ENCODE data around the gene HDAC10.

Gene HDAC10

DNA sequence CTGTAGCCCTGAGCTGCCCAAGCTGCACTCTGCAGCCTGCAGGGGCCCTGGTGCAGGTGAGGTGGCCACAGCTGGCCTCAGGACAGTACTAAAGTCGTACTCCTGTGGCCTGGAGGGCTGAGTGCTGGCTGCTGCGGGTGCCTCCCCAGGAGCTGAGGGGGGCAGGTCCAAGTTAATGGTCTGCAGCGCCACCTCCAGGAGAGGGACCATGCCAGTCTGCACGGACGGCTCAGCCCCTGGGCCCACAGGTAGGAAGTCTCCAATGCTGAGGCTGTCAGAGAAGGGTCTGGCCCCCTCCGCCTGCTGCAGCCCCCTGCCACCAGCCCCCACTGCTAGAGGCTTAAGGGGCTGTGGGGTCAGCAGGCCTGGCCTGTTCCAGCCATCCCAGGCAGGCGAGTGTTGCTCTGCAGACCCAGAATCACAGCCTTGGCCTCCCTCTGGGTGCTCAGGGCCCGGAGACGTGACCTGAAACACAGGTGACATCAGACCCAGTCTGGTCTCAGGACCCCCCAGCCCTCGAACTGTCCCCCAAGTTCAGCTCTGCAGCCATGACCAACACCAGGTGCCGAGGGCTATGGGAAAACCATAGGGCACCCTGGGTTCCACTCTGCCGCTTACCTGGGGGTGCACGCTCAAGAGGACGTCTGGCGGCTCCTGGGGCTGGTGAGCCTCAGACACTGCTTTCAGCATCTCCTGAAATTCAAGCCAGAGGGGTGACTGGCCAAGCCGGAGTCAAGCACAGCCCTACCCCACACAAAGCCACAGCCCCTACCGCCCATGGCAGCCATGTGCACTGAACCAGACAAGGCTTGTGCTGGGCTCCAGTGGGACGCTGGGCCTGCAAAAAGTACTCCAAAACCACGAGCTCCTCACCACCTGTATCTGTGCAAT is 29.4 kb downstream of the HDAC10 start:
- Histone ChIP-seq H3K9me3 (ENCODE audit: control insufficient read depth, low read length) (no peaks in the 10 kb centered on the region), H3K27ac (ENCODE audit: insufficient read depth, low read depth, low read length, poor library complexity, severe bottlenecking) (no peak overlapping the region), H3K27me3 (ENCODE audit: control insufficient read depth, insufficient read depth, low read length, poor library complexity, severe bottlenecking) (no peaks in the 10 kb centered on the region), H3K4me3 (ENCODE audit: insufficient read depth, low read depth, low read length) (no peak overlapping the region), H3K4me1 (ENCODE audit: control insufficient read depth, insufficient read depth, low read length) (no peaks in the 10 kb centered on the region), H3K36me3 (ENCODE audit: control insufficient read depth, insufficient read depth, low read length) (peaks cover 44% of the 10 kb centered on the region)
- WGBS, 2 experiments: 94 to 95% methylated on average over 19 of the region's 19 CpGs

GRCh38 chr22:50220603-50221409 is 30.3 kb downstream of the HDAC10 start:
- Histone ChIP-seq H3K4me3 (ENCODE audit: insufficient read depth, low read depth, low read length) (no peak overlapping the region), H3K4me1 (ENCODE audit: control insufficient read depth, insufficient read depth, low read length) (no peaks in the 10 kb centered on the region), H3K9me3 (ENCODE audit: control insufficient read depth, low read length) (no peaks in the 10 kb centered on the region), H3K27me3 (ENCODE audit: control insufficient read depth, insufficient read depth, low read length, poor library complexity, severe bottlenecking) (no peaks in the 10 kb centered on the region), H3K36me3 (ENCODE audit: control insufficient read depth, insufficient read depth, low read length) (peaks cover 44% of the 10 kb centered on the region), H3K27ac (ENCODE audit: insufficient read depth, low read depth, low read length, poor library complexity, severe bottlenecking) (no peak overlapping the region)
- 96 to 97% methylated on average over 45 of the region's 45 CpGs for WGBS, 2 experiments

DNA sequence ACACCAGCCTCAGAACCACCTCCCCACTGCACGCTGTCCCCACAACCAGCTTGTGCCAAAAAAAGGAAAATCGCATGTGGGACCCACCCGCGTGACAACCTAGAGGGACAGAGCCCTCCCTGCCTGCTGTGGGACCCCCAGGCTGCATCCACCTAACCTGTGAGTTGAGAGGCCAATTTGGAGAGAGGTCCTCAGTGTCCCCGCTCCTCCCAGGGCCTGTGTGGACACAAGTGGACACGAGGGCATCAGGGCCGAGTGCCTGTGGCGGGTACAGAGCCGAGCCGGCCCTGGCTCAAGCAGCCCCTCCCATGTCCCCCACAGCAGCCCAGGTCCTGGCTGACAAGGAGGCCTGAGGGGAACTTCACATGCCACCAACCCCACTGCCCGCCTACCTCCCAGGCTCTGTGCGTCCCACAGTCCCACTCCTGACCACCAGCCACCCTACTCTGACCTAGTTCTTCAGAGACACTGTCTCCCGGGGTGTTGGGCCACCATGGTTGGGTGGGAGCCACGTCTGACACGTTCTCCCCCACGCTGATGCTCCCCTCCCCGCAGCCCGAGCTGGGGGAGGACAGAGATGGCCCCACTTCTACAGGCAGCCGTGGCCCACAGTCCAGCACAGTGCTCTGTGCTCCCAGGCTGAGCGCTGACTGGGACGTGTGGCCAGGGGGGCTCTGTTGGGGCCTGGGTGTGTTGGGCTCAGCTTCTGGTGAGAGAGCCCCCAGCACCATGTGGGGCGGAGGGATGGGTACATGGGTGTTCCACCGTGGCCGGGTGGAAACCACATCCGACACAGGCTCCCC is 31.1 kb downstream of the HDAC10 start:
- Histone ChIP-seq H3K27ac (ENCODE audit: insufficient read depth, low read depth, low read length, poor library complexity, severe bottlenecking) (no peak overlapping the region), H3K4me3 (ENCODE audit: insufficient read depth, low read depth, low read length) (no peak overlapping the region), H3K36me3 (ENCODE audit: control insufficient read depth, insufficient read depth, low read length) (peaks cover 44% of the 10 kb centered on the region), H3K27me3 (ENCODE audit: control insufficient read depth, insufficient read depth, low read length, poor library complexity, severe bottlenecking) (no peaks in the 10 kb centered on the region), H3K9me3 (ENCODE audit: control insufficient read depth, low read length) (no peaks in the 10 kb centered on the region), H3K4me1 (ENCODE audit: control insufficient read depth, insufficient read depth, low read length) (no peaks in the 10 kb centered on the region)
- 93 to 96% methylated on average over 25 of the region's 25 CpGs for WGBS, 2 experiments

DNA sequence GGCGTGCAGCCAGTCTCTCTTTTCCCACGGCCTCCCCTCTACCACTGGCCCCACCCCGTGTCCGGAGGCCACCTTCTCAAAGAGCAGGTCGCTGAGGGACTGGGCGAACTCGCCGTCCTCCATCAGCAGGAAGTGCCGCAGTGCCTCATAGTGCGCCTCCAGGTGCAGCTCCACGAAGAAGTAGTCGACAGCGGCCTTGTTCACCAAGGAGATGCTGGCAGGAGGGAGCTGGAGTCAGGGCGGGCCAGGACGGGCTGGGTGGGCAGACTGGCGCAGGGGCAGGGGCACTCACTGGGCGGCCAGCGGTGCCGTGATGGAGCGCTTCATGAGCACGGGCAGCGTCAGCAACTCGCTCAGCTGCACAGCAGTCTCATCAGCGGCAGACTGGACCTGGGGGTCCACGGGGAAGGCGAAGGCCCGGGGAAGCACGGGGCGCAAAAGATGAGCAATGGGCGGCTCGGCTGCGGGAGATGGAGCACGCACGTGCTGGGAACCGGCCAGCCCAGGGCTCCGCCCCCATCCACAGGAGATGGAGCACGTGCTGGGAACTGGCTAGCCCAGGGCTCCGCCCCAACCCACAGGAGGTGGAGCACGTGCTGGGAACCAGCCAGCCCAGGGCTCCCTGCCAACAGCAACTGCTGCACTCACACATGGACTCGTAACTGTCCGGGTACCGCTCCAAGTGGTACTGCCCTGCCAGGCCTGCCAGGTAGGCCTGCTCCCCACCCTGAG is 31.9 kb downstream of the HDAC10 start:
- Histone ChIP-seq H3K4me3 (ENCODE audit: insufficient read depth, low read depth, low read length) (no peak overlapping the region), H3K27me3 (ENCODE audit: control insufficient read depth, insufficient read depth, low read length, poor library complexity, severe bottlenecking) (no peaks in the 10 kb centered on the region), H3K4me1 (ENCODE audit: control insufficient read depth, insufficient read depth, low read length) (no peaks in the 10 kb centered on the region), H3K36me3 (ENCODE audit: control insufficient read depth, insufficient read depth, low read length) (peaks cover 39% of the 10 kb centered on the region), H3K27ac (ENCODE audit: insufficient read depth, low read depth, low read length, poor library complexity, severe bottlenecking) (no peak overlapping the region), H3K9me3 (ENCODE audit: control insufficient read depth, low read length) (no peaks in the 10 kb centered on the region)
- WGBS, 2 experiments: 86 to 87% methylated on average over 42 of the region's 42 CpGs

DNA sequence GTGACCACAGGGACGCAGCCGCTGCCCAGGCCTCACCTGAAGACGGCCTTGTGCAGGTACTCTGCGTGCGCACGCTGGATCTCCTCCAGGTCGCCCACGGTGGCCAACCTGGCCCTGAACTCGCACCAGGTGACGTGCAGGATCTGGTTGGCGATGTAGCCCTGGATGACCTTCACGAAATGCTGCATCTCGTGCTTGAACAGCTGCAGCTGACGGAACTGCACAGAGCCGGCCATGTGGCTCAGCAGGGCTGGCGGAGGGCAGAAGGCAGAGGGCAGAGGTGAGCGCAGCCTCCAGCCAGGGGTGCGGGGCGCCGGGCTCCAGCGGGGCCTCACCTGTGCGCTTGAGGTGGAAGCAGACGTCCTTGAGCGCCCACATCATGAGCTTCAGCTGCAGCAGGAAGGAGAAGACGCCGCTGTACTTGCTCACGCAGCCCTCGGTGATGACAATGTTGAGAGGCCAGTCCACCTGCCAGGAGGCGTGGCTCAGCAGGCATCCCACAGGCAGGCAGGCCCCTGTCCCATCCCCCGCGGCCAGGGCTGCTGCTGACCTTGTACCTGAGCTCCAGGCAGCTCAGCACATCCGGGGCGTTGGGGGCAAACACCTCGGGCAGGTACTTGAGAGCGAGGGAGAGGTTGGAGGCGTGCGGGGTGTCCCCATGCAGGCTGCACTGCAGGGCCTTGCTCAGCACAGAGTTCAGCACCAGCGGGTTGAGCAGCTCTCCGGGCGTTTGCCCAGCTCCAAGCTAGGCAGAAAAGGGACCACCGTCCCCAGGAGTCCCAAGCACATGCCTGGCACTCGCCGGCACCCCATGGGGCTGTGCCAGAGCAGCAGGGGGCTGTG is 32.7 kb downstream of the HDAC10 start:
- Histone ChIP-seq H3K4me3 (ENCODE audit: insufficient read depth, low read depth, low read length) (no peak overlapping the region), H3K27me3 (ENCODE audit: control insufficient read depth, insufficient read depth, low read length, poor library complexity, severe bottlenecking) (no peaks in the 10 kb centered on the region), H3K36me3 (ENCODE audit: control insufficient read depth, insufficient read depth, low read length) (peaks cover 35% of the 10 kb centered on the region), H3K4me1 (ENCODE audit: control insufficient read depth, insufficient read depth, low read length) (no peaks in the 10 kb centered on the region), H3K27ac (ENCODE audit: insufficient read depth, low read depth, low read length, poor library complexity, severe bottlenecking) (no peak overlapping the region), H3K9me3 (ENCODE audit: control insufficient read depth, low read length) (no peaks in the 10 kb centered on the region)
- 91 to 92% methylated on average over 43 of the region's 43 CpGs for WGBS, 2 experiments

GRCh38 chr22:50217543-50218152 is 33.4 kb downstream of the HDAC10 start:
- H3K27me3 ChIP-seq (ENCODE audit: control insufficient read depth, insufficient read depth, low read length, poor library complexity, severe bottlenecking): no peaks in the 10 kb centered on the region
- no peak overlapping the region for H3K27ac ChIP-seq (ENCODE audit: insufficient read depth, low read depth, low read length, poor library complexity, severe bottlenecking)
- H3K4me3 ChIP-seq (ENCODE audit: insufficient read depth, low read depth, low read length): no peak overlapping the region
- H3K9me3 ChIP-seq (ENCODE audit: control insufficient read depth, low read length): no peaks in the 10 kb centered on the region
- H3K4me1 ChIP-seq (ENCODE audit: control insufficient read depth, insufficient read depth, low read length): no peaks in the 10 kb centered on the region
- H3K36me3 ChIP-seq (ENCODE audit: control insufficient read depth, insufficient read depth, low read length): peaks cover 31% of the 10 kb centered on the region
- WGBS, 2 experiments: 92 to 93% methylated on average over 21 of the region's 21 CpGs

GRCh38 chr22:50216684-50217520 is 34.2 kb downstream of the HDAC10 start:
- H3K4me1 ChIP-seq (ENCODE audit: control insufficient read depth, insufficient read depth, low read length): no peaks in the 10 kb centered on the region
- WGBS, 2 experiments: 97% methylated on average over 57 of the region's 57 CpGs
- no peaks in the 10 kb centered on the region for H3K27me3 ChIP-seq (ENCODE audit: control insufficient read depth, insufficient read depth, low read length, poor library complexity, severe bottlenecking)
- no peaks in the 10 kb centered on the region for H3K9me3 ChIP-seq (ENCODE audit: control insufficient read depth, low read length)
- H3K27ac ChIP-seq (ENCODE audit: insufficient read depth, low read depth, low read length, poor library complexity, severe bottlenecking): no peak overlapping the region
- peaks cover 36% of the 10 kb centered on the region for H3K36me3 ChIP-seq (ENCODE audit: control insufficient read depth, insufficient read depth, low read length)
- no peak overlapping the region for H3K4me3 ChIP-seq (ENCODE audit: insufficient read depth, low read depth, low read length)

DNA sequence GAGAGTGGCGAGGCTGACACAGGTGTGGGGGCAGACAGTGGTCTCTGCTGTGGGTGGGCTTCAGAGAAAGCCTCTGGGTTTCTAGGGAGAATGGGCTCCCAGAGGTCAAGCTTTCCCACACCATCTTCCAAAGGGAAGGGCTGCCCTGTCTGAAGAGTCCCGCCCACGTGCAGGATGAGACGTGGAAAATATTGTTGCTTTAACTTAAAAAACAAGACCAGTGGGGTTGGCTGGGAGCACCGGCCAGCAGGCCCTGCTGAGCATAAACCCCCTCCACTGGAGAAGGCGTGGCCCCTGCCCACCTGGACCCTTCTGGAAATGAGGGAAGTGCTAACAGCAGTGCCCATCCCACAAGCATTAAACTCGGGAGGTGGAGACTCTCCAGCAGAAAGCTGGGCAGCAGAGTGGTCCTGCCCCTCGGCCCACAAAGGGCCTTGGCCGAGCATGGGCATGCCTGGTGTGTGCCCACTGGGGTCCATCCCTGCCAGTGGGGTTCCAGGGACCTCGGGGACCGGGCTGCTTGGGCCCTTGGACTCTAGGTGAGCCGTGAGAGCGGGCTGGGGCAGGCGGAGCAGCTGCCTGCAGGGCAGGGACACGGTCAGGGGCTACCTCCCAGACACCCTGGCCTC is 34.9 kb downstream of the HDAC10 start:
- Histone ChIP-seq H3K4me1 (ENCODE audit: control insufficient read depth, insufficient read depth, low read length) (no peaks in the 10 kb centered on the region), H3K27ac (ENCODE audit: insufficient read depth, low read depth, low read length, poor library complexity, severe bottlenecking) (no peak overlapping the region), H3K9me3 (ENCODE audit: control insufficient read depth, low read length) (no peaks in the 10 kb centered on the region), H3K36me3 (ENCODE audit: control insufficient read depth, insufficient read depth, low read length) (peaks cover 37% of the 10 kb centered on the region), H3K4me3 (ENCODE audit: insufficient read depth, low read depth, low read length) (no peak overlapping the region), H3K27me3 (ENCODE audit: control insufficient read depth, insufficient read depth, low read length, poor library complexity, severe bottlenecking) (no peaks in the 10 kb centered on the region)
- 95 to 96% methylated on average over 15 of the region's 15 CpGs for WGBS, 2 experiments
